ENCODE measurements around the gene RASSF10. TPM values are rescaled to one million over a fixed set of nuclear protein-coding genes. Genes with fewer than 3 reads are reported as not detected.

The RASSF10 gene
- polyA plus RNA-seq, 1 of the 3 experiments (the other 2 are of a cell fraction) = not detected

DNA sequence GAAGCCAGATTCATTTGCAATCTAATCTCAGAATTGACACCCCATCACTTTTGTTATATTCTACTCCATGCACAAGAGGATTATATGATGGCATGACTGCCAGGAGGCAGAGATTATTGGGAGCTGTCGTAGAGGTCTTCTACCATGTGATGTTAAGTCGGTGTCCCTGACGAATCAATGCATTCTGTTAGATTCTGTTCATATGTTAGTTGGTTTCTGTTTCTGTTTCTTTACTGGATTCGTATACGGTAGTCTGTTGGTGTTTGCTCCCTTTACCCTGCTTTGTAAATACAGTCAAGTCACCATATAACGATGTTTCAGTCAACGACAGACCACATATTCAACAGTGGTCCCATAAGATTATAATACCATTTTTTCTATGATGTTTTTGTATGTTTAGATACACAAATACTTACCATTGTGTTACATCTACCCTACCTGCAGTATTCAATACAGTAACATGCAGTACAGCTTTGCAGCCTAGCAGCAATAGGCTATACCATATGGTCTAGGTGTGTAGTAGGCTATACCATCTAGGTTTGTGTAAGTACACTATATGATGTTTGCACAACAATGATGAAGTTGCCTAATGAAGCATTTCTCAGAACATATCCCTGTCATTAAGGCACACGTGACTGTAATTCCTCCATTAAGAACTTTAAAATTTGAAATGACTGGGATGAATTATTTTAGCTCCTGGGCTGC lies 22.8 kb upstream of the RASSF10 start (continued):
- TF ChIP-seq, protein P1, sequence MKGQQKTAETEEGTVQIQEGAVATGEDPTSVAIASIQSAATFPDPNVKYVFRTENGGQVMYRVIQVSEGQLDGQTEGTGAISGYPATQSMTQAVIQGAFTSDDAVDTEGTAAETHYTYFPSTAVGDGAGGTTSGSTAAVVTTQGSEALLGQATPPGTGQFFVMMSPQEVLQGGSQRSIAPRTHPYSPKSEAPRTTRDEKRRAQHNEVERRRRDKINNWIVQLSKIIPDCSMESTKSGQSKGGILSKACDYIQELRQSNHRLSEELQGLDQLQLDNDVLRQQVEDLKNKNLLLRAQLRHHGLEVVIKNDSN (IDR thresholded peaks at IDR 0.05; ENCODE audit: borderline replicate concordance, low read depth) = no peak
- TF ChIP-seq FOSL2 (IDR thresholded peaks at IDR 0.05; ENCODE audit: borderline replicate concordance, low read depth) = no peak
- TF ChIP-seq, protein P2, sequence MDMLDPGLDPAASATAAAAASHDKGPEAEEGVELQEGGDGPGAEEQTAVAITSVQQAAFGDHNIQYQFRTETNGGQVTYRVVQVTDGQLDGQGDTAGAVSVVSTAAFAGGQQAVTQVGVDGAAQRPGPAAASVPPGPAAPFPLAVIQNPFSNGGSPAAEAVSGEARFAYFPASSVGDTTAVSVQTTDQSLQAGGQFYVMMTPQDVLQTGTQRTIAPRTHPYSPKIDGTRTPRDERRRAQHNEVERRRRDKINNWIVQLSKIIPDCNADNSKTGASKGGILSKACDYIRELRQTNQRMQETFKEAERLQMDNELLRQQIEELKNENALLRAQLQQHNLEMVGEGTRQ (IDR thresholded peaks at IDR 0.05; ENCODE audit: borderline replicate concordance, low read depth, low read length) = no peak
- no peak for TF ChIP-seq NRF1 (IDR thresholded peaks at IDR 0.05; ENCODE audit: low read depth, low read length)
- TF ChIP-seq SIN3A (IDR thresholded peaks at IDR 0.05; ENCODE audit: borderline replicate concordance, low read depth, low read length) = no peak
- TF ChIP-seq, protein P3, sequence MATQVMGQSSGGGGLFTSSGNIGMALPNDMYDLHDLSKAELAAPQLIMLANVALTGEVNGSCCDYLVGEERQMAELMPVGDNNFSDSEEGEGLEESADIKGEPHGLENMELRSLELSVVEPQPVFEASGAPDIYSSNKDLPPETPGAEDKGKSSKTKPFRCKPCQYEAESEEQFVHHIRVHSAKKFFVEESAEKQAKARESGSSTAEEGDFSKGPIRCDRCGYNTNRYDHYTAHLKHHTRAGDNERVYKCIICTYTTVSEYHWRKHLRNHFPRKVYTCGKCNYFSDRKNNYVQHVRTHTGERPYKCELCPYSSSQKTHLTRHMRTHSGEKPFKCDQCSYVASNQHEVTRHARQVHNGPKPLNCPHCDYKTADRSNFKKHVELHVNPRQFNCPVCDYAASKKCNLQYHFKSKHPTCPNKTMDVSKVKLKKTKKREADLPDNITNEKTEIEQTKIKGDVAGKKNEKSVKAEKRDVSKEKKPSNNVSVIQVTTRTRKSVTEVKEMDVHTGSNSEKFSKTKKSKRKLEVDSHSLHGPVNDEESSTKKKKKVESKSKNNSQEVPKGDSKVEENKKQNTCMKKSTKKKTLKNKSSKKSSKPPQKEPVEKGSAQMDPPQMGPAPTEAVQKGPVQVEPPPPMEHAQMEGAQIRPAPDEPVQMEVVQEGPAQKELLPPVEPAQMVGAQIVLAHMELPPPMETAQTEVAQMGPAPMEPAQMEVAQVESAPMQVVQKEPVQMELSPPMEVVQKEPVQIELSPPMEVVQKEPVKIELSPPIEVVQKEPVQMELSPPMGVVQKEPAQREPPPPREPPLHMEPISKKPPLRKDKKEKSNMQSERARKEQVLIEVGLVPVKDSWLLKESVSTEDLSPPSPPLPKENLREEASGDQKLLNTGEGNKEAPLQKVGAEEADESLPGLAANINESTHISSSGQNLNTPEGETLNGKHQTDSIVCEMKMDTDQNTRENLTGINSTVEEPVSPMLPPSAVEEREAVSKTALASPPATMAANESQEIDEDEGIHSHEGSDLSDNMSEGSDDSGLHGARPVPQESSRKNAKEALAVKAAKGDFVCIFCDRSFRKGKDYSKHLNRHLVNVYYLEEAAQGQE (IDR thresholded peaks at IDR 0.05; ENCODE audit: low read depth, low read length) = no peak

DNA sequence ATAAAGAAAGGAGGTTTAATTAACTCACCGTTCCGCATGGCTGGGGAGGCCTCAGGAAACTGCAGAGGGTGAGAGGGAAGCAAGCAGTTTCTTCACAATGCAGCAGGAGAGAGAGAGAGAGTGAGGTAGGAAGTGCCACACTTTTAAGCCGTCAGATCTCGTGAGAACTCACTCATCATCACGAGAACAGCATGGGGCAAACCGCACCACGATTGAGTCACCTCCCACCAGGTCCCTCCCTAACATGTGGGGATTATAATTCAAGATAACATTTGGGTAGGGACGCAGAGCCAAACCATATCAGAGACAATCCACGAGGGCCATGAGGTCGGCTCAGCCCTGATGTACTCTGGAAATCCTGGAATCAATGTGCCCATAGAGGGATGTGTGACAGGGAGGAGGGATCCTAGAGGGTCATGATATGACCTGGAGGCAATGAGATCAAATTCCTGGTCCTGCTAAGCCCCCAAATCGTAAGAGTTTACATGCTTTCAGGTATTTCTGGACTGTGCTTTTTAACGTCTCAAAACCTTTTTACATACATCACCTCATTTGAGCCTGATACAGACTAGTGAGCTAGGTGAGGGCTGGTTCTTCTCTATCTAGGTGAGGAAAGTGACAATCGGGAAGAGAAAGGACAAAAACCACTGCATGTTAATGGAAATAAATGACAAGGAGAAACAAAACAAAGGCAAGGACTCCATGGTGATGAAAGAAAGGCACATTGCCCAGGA lies 19.5 kb upstream of the RASSF10 start:
- no peak overlapping the region for H3K9ac ChIP-seq
- DNase-seq = no peak
- no peaks in the 10 kb centered on the region for H4K20me1 ChIP-seq (ENCODE audit: insufficient read depth)
- no peaks in the 10 kb centered on the region for H3K36me3 ChIP-seq (replicated peaks in 1 of 2; ENCODE audit: control insufficient read depth in 1 of 2, insufficient read depth in 2 of 2, low read length in 1 of 2)
- H3K79me2 ChIP-seq (ENCODE audit: insufficient read depth) = no peaks in the 10 kb centered on the region
- no peaks in the 10 kb centered on the region for H3K9me3 ChIP-seq
- H3K4me2 ChIP-seq = no peak overlapping the region
- no peaks in the 10 kb centered on the region for H3K9me2 ChIP-seq
- CTCF ChIA-PET = interaction anchor here (1.2 kb wide), 1 partner anchor 24 kb away, joined by 3 read pairs; no protein-coding TSS in a partner anchor
- POLR2A ChIA-PET = no interaction called here
- H3F3A ChIP-seq (replicated peaks; ENCODE audit: insufficient read depth) = no peaks in the 10 kb centered on the region
- H3K4me1 ChIP-seq (ENCODE audit: control insufficient read depth in 1 of 2, insufficient read depth in 2 of 2, low read depth in 1 of 2, low read length in 1 of 2) = no peaks in the 10 kb centered on the region
- H3K27me3 ChIP-seq (ENCODE audit: insufficient read depth) = no peaks in the 10 kb centered on the region; the same call in 1 of the 2 replicates
- no peak overlapping the region for H3K4me3 ChIP-seq (ENCODE audit: low read depth in 2 of 2, low read length in 1 of 2)
- WGBS (ENCODE audit: low lambda C conversion rate) = 68% methylated on average over 13 of the region's 13 CpGs
- TF ChIP-seq, protein P4, sequence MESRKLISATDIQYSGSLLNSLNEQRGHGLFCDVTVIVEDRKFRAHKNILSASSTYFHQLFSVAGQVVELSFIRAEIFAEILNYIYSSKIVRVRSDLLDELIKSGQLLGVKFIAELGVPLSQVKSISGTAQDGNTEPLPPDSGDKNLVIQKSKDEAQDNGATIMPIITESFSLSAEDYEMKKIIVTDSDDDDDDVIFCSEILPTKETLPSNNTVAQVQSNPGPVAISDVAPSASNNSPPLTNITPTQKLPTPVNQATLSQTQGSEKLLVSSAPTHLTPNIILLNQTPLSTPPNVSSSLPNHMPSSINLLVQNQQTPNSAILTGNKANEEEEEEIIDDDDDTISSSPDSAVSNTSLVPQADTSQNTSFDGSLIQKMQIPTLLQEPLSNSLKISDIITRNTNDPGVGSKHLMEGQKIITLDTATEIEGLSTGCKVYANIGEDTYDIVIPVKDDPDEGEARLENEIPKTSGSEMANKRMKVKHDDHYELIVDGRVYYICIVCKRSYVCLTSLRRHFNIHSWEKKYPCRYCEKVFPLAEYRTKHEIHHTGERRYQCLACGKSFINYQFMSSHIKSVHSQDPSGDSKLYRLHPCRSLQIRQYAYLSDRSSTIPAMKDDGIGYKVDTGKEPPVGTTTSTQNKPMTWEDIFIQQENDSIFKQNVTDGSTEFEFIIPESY (IDR thresholded peaks at IDR 0.05; ENCODE audit: borderline replicate concordance, low read depth) = no peak
- no peak for TF ChIP-seq TAF1 (IDR thresholded peaks at IDR 0.05; ENCODE audit: borderline replicate concordance, low read depth, low read length)
- no peak for TF ChIP-seq SIN3A (IDR thresholded peaks at IDR 0.05; ENCODE audit: borderline replicate concordance, low read depth, low read length)
- TF ChIP-seq FOSL2 (IDR thresholded peaks at IDR 0.05; ENCODE audit: borderline replicate concordance, low read depth) = no peak
- TF ChIP-seq TCF12 (IDR thresholded peaks at IDR 0.05) = no peak
- TF ChIP-seq JUND (IDR thresholded peaks at IDR 0.05) = no peak
- TF ChIP-seq EP300 (IDR thresholded peaks at IDR 0.05; ENCODE audit: borderline replicate concordance in 1 of 2, low read depth in 1 of 2, low read length in 1 of 2) = no peak
- TF ChIP-seq SMC3 (IDR thresholded peaks at IDR 0.05; ENCODE audit: low read depth, low read length) = no peak
- TF ChIP-seq, protein P5, sequence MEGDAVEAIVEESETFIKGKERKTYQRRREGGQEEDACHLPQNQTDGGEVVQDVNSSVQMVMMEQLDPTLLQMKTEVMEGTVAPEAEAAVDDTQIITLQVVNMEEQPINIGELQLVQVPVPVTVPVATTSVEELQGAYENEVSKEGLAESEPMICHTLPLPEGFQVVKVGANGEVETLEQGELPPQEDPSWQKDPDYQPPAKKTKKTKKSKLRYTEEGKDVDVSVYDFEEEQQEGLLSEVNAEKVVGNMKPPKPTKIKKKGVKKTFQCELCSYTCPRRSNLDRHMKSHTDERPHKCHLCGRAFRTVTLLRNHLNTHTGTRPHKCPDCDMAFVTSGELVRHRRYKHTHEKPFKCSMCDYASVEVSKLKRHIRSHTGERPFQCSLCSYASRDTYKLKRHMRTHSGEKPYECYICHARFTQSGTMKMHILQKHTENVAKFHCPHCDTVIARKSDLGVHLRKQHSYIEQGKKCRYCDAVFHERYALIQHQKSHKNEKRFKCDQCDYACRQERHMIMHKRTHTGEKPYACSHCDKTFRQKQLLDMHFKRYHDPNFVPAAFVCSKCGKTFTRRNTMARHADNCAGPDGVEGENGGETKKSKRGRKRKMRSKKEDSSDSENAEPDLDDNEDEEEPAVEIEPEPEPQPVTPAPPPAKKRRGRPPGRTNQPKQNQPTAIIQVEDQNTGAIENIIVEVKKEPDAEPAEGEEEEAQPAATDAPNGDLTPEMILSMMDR (IDR thresholded peaks at IDR 0.05) = no peak
- TF ChIP-seq YY1 (IDR thresholded peaks at IDR 0.05; ENCODE audit: low read depth) = no peak
- TF ChIP-seq, protein P2 (IDR thresholded peaks at IDR 0.05; ENCODE audit: borderline replicate concordance, low read depth, low read length) = no peak
- no peak for TF ChIP-seq RAD21 (IDR thresholded peaks at IDR 0.05; ENCODE audit: low read length)
- TF ChIP-seq, protein P1 (IDR thresholded peaks at IDR 0.05; ENCODE audit: borderline replicate concordance, low read depth) = no peak
- TF ChIP-seq GATA2 (CRISPR knock-in tag; IDR thresholded peaks at IDR 0.05) = no peak
- H3K27ac ChIP-seq (ENCODE audit: low read depth in 2 of 2, low read length in 1 of 2) = no peak overlapping the region
- no peak overlapping the region for H2AFZ ChIP-seq (ENCODE audit: low read depth)

All from SK-N-SH (cell line).